Panc1 (cell line): Measurements from ENCODE around the gene STAC3.

Experiments used
- POLR2AphosphoS5 ChIP-seq: IDR thresholded peaks from 2 replicates; pipeline ENCODE4 v1.6.1; 2012; ENCODE audit warnings: mild to moderate bottlenecking, low read depth, low read length, moderate library complexity
- SIN3A ChIP-seq: IDR thresholded peaks from 2 replicates; pipeline ENCODE4 v1.6.1; 2012; ENCODE audit warnings: low read depth, mild to moderate bottlenecking, low read length, moderate library complexity, borderline replicate concordance; ENCODE audit not compliant: insufficient read depth
- TCF7L2 ChIP-seq: IDR thresholded peaks from 2 replicates; pipeline ENCODE4 v1.6.1; 2011; ENCODE audit warnings: mild to moderate bottlenecking, low read depth, low read length, inconsistent platforms
- TF ChIP-seq, protein P1 (sequence below): fragments of 450-650 bp; IDR thresholded peaks from 2 replicates; pipeline ENCODE4 v1.5.1; 2017; ENCODE audit warnings: mild to moderate bottlenecking
- TF ChIP-seq, protein P2 (sequence below), 2 experiments: IDR thresholded peaks; 2 replicates each; pipeline ENCODE4 v1.6.1; 2011 to 2012; ENCODE audit warnings: low read depth in 2 of 2, control low read depth in 1 of 2, low read length in 1 of 2, mild to moderate bottlenecking in 1 of 2, moderate library complexity in 1 of 2; ENCODE audit not compliant: insufficient read depth in 1 of 2

DNA sequence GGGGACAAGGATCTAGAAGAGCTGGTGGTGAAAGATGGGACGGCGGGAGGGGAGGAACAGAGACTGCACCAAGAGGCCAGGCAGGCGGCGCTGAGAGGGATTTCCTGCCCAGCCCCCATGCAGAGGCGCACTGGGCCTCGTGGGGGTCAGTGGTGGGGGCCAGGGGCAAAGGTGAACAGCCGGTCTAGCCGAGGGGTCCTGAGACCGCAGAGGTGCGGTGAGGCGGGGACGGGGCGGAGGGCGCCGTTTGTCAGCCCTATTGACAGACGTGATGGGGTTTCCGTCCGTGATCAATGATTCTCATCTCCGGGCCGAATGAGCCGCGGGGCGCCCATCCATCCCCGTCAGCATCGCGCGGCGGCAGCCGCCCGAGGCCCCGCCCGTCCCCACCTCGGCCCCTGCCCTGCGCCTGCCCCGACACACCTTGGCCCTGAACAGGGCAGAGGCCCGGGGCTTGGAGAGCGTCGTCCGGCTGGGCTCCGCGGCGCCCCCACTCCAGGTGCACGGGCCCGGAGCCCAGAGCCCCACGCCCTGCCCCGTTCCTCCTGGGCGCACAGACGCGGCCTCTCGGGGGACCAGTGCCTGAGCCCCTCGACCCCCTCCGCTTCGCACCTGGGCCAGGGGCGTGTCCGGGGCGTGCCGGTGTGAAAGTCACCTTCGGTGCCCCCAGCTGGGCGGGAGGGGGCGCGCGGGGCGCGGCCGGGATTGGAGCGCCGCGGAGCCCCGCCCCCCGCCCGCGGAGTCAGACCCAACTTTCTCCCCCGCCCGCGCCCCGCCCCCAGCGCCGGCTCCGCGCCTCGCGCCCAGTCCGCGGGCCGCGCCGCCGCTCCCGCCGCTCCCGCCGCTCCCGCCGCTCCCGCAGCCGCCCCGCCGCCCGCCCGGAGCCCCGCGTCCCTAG is 34.7 kb downstream of the STAC3 start, which contains the start of gene NXPH4:
- TF ChIP-seq, protein P1, sequence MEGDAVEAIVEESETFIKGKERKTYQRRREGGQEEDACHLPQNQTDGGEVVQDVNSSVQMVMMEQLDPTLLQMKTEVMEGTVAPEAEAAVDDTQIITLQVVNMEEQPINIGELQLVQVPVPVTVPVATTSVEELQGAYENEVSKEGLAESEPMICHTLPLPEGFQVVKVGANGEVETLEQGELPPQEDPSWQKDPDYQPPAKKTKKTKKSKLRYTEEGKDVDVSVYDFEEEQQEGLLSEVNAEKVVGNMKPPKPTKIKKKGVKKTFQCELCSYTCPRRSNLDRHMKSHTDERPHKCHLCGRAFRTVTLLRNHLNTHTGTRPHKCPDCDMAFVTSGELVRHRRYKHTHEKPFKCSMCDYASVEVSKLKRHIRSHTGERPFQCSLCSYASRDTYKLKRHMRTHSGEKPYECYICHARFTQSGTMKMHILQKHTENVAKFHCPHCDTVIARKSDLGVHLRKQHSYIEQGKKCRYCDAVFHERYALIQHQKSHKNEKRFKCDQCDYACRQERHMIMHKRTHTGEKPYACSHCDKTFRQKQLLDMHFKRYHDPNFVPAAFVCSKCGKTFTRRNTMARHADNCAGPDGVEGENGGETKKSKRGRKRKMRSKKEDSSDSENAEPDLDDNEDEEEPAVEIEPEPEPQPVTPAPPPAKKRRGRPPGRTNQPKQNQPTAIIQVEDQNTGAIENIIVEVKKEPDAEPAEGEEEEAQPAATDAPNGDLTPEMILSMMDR, result no peak; the same call in 1 of the 2 replicates
- TF ChIP-seq POLR2AphosphoS5 (no peak), SIN3A (no peak), TCF7L2 (no peak)
- TF ChIP-seq, protein P2, sequence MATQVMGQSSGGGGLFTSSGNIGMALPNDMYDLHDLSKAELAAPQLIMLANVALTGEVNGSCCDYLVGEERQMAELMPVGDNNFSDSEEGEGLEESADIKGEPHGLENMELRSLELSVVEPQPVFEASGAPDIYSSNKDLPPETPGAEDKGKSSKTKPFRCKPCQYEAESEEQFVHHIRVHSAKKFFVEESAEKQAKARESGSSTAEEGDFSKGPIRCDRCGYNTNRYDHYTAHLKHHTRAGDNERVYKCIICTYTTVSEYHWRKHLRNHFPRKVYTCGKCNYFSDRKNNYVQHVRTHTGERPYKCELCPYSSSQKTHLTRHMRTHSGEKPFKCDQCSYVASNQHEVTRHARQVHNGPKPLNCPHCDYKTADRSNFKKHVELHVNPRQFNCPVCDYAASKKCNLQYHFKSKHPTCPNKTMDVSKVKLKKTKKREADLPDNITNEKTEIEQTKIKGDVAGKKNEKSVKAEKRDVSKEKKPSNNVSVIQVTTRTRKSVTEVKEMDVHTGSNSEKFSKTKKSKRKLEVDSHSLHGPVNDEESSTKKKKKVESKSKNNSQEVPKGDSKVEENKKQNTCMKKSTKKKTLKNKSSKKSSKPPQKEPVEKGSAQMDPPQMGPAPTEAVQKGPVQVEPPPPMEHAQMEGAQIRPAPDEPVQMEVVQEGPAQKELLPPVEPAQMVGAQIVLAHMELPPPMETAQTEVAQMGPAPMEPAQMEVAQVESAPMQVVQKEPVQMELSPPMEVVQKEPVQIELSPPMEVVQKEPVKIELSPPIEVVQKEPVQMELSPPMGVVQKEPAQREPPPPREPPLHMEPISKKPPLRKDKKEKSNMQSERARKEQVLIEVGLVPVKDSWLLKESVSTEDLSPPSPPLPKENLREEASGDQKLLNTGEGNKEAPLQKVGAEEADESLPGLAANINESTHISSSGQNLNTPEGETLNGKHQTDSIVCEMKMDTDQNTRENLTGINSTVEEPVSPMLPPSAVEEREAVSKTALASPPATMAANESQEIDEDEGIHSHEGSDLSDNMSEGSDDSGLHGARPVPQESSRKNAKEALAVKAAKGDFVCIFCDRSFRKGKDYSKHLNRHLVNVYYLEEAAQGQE (IDR thresholded peaks at IDR 0.05; ENCODE audit: insufficient read depth in 1 of 2, low read depth in 2 of 2, low read length in 1 of 2), result no peak
